Activated CD8-positive, alpha-beta T cell treated with anti-CD3 and anti-CD28 coated beads for 36 hours (primary cell): ENCODE results near the gene XDH. TPM values are rescaled to one million over a fixed set of nuclear protein-coding genes. Genes with fewer than 3 reads are reported as not detected.

Experiments
- ATAC-seq: fragments of 200-7000 bp; cut with Tn5 transposase; one replicate; pipeline ENCODE4 v1.10.0; 2021; ENCODE audit warnings: mild to moderate bottlenecking, moderate library complexity
- CTCF ChIA-PET: fragments of 350-600 bp; sonication (Branson Sonifier 250); formaldehyde crosslinking; loops from one replicate; lab custom pipeline; 2021; ENCODE audit warnings: antibody characterized with exemption; lab: Charles Lee
- POLR2A ChIA-PET: fragments of 350-600 bp; sonication (Branson Sonifier 250); formaldehyde crosslinking; loops from one replicate; lab custom pipeline; 2021; ENCODE audit warnings: antibody characterized with exemption; lab: Charles Lee
- DNase-seq: peaks from one replicate; pipeline ENCODE4 v3.0.0-alpha.2; 2020
- H3K27ac Mint-ChIP-seq: one replicate; pipeline ENCODE4 v1.8.0; 2021; ENCODE audit warnings: mild to moderate bottlenecking, mixed read lengths
- H3K27me3 Mint-ChIP-seq: one replicate; pipeline ENCODE4 v1.8.0; 2021; ENCODE audit warnings: mixed read lengths
- H3K36me3 Mint-ChIP-seq: one replicate; pipeline ENCODE4 v1.8.0; 2021; ENCODE audit warnings: low read depth, mixed read lengths
- H3K4me1 Mint-ChIP-seq: one replicate; pipeline ENCODE4 v1.8.0; 2021; ENCODE audit warnings: low read depth, mixed read lengths
- H3K4me3 Mint-ChIP-seq: one replicate; pipeline ENCODE4 v1.8.0; 2021; ENCODE audit warnings: mild to moderate bottlenecking, moderate library complexity, mixed read lengths
- H3K9me3 Mint-ChIP-seq: one replicate; pipeline ENCODE4 v1.8.0; 2021; ENCODE audit warnings: mixed read lengths
- CTCF ChIP-seq: fragments of 200-600 bp; IDR thresholded peaks from one replicate; pipeline ENCODE4 v1.8.0; 2022; ENCODE audit warnings: antibody characterized with exemption, mild to moderate bottlenecking
- intact Hi-C: fragments of 100-400 bp; cut with micrococcal nuclease; formaldehyde crosslinking; loops from one replicate; pipeline ENCODE4 v1.10.0; 2022
- total RNA-seq, 2 experiments: library from RNA; stranded (reverse); gene quantifications; one replicate each; pipeline ENCODE4 v1.2.3, GENCODE V29; 2021

XDH gene
- total RNA-seq, 2 experiments from 2014 or later = 0.16 TPM; not detected in 1

- no peak for TF ChIP-seq CTCF
- Mint-ChIP-seq H3K4me1 (peaks cover 3% of the 10 kb centered on the region), H3K9me3 (no peaks in the 10 kb centered on the region), H3K27ac (no peak overlapping the region), H3K36me3 (no peaks in the 10 kb centered on the region), H3K27me3 (no peaks in the 10 kb centered on the region), H3K4me3 (no peak overlapping the region)
- DNase-seq (no peak), ATAC-seq (no peak)
- intact Hi-C loops = no loop called here
- ChIA-PET POLR2A (no interaction called here), CTCF (no interaction called here)
Measured at GRCh38 chr2:31294196-31294595, 120.3 kb downstream of the XDH start.

- Mint-ChIP-seq H3K9me3 (no peaks in the 10 kb centered on the region), H3K4me1 (no peaks in the 10 kb centered on the region), H3K27me3 (no peaks in the 10 kb centered on the region), H3K4me3 (no peak overlapping the region), H3K27ac (no peak overlapping the region), H3K36me3 (no peaks in the 10 kb centered on the region)
- no peak for ATAC-seq
- no peak for TF ChIP-seq CTCF
- DNase-seq = no peak
- intact Hi-C loops = no loop called here
- ChIA-PET POLR2A (no interaction called here), CTCF (no interaction called here)
Measured at GRCh38 chr2:31287654-31288053, 126.9 kb downstream of the XDH start.

- no peaks in the 10 kb centered on the region for H3K36me3 Mint-ChIP-seq
- no peak overlapping the region for H3K27ac Mint-ChIP-seq
- no peak for TF ChIP-seq CTCF
- H3K4me1 Mint-ChIP-seq = no peaks in the 10 kb centered on the region
- CTCF ChIA-PET = no interaction called here
- no peaks in the 10 kb centered on the region for H3K27me3 Mint-ChIP-seq
- DNase-seq (no peak), ATAC-seq (no peak)
- H3K4me3 Mint-ChIP-seq = no peak overlapping the region
- POLR2A ChIA-PET = interaction anchor here (0.8 kb wide), 1 partner anchor 10 kb away, joined by 4 read pairs; no protein-coding TSS in a partner anchor
- intact Hi-C loops = no loop called here
- no peaks in the 10 kb centered on the region for H3K9me3 Mint-ChIP-seq
Measured at GRCh38 chr2:31286961-31287550, 127.5 kb downstream of the XDH start.

- Mint-ChIP-seq H3K9me3 (no peaks in the 10 kb centered on the region), H3K4me3 (no peak overlapping the region), H3K36me3 (no peaks in the 10 kb centered on the region), H3K27me3 (no peaks in the 10 kb centered on the region), H3K4me1 (no peaks in the 10 kb centered on the region), H3K27ac (no peak overlapping the region)
- ChIA-PET POLR2A (interaction anchor here (0.8 kb wide), 1 partner anchor 11 kb away, joined by 4 read pairs; no protein-coding TSS in a partner anchor), CTCF (no interaction called here)
- no peak for TF ChIP-seq CTCF
- no peak for ATAC-seq
- no peak for DNase-seq
- intact Hi-C loops = no loop called here
Measured at GRCh38 chr2:31286230-31286629, 128.3 kb downstream of the XDH start.

Other genes starting within 250 kb of the XDH start
- gene CAPN14, start 197.2 kb downstream of the XDH start, total RNA-seq = under 1 TPM; 0.59 to 0.69 TPM
- under 1 TPM; 0.54 to 0.60 TPM for gene EHD3, start 180.6 kb downstream of the XDH start, total RNA-seq
- gene SRD5A2, start 166.2 kb upstream of the XDH start, total RNA-seq = not detected